Posterior vena cava (tissue), 2 donors: Measurements from ENCODE around the gene IDH3B. TPM values are rescaled to one million over a fixed set of nuclear protein-coding genes. Genes with fewer than 3 reads are reported as not detected.
"Not testable (repeated sequence)": the region's sequence is repeated elsewhere in the genome, so short reads cannot be mapped to it uniquely, and the experiment has no call there.

Source experiments
- DNase-seq: peaks from one replicate; pipeline ENCODE4 v3.0.0-alpha.2; 2020; ENCODE audit warnings: low spot score
- intact Hi-C, 2 donors: fragments of 100-400 bp; cut with DNase I; formaldehyde crosslinking; loops; one replicate each; pipeline versions ENCODE4 v1.14.1 to v1.14.2; 2022 to 2023
- total RNA-seq, 2 donors: library from RNA; stranded (reverse); fragmentation: NEBNext Ultra II Directional; extraction: Animal tissue kit (Norgen Biotek cat#: 25700); gene quantifications; one replicate each; pipeline ENCODE4 v1.2.1, GENCODE V29; 2021
- donor health status: DM: yes; HTN: yes; CAD: no.
- donor health status: DM: yes; HTN: yes; CAD: no.

Gene IDH3B
- total RNA-seq, 2 donors from 2014 or later: 47.3 to 48.3 TPM

- peak; percentile 51 for DNase-seq
- intact Hi-C loops: no loop called here
These were observed 32.6 kb upstream of the IDH3B start for GRCh38 chr20:2696646-2697045.

DNA sequence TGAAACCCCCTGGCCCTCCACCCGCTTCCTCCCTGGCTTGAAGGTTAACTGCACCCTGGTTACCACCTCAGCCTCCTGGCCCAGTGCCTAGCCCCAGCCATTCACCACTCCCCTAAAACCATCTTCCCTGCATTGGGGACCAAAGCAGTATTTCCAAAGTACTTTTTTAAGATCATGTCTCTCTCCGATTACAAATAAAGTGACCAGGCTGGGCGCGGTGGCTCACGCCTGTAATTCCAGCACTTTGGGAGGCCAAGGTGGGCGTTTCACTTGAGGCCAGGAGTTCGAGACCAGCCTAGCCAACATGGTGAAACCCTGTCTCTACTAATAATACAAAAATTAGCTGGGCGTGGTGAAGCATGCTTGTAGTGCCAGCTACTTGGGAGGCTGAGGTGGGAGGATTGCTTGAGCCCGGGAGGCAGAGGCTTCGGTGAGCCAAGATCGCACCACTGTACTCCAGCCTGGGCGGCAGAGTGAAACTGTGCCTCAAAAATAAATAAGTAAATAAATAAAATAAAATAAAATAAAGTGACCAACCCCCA, 32.0 kb upstream of the IDH3B start:
- not testable (repeated sequence) for DNase-seq

DNA sequence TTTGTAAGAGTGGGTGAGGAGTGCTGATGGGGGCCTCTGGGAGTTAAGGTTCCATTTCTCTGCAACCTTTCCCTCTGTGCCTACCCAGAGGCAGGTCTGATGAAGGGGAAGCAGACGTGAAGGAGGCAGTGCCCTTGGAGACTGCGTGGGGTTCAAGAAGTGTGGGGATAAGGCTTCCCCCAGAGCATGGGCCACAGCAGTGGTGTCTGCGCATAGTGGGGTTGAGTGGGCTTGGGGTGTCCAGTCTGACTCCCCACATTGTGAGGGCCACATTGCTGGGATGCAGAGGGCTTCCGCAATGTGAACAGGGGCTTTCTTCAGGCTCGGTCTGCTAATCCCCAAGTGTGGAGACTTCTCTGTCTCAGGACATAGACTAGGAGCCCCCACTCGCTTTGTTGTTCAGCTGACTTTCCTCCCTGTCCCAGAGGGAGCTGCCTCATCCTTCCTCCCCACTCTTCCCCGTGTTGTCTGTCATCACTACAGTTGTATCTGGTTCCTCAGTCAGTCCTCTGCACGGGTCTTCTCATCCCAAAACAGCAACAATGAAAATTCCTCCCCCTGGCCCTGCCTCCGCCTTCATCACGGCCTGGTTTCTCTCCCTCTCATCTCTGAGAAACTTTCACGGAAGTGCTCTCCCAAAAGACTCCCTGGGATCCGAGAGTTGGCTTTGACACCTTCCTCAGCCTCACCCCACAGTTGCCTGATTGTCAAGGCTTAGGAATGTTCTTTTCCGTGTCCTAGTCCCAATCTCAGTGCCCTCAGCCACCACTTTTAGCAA, 31.4 kb upstream of the IDH3B start:
- intact Hi-C loops: no loop called here
- DNase-seq: no peak

More for the DNA sequence above, 32.0 kb upstream of the IDH3B start:
- intact Hi-C loops: not testable (repeated sequence)

DNA sequence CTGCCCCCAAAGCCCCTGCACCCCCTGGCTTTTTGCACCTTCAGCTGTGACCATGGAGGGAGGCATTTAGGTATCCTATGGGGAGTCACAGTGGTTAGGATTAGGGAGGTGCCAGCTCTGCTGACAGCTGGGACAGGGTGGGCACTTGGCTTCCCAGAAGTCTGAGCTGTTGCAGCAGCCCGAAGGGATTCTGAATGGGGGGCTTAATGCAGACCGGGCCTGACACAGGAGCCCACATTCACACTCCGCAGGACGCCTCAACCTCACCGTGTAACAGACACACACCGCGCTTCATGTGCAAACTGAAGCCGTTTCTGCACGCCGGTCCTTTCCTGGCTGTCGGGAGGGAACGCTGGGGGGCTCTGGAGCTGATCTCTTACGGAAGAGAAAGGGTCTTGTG, 30.5 kb upstream of the IDH3B start:
- intact Hi-C loops: no loop called here
- DNase-seq: no peak

GRCh38 chr20:2694008-2694471, 30.0 kb upstream of the IDH3B start:
- intact Hi-C loops: no loop called here
- no peak for DNase-seq

GRCh38 chr20:2693286-2694007, 29.4 kb upstream of the IDH3B start:
- DNase-seq: no peak
- intact Hi-C loops: no loop called here

DNA sequence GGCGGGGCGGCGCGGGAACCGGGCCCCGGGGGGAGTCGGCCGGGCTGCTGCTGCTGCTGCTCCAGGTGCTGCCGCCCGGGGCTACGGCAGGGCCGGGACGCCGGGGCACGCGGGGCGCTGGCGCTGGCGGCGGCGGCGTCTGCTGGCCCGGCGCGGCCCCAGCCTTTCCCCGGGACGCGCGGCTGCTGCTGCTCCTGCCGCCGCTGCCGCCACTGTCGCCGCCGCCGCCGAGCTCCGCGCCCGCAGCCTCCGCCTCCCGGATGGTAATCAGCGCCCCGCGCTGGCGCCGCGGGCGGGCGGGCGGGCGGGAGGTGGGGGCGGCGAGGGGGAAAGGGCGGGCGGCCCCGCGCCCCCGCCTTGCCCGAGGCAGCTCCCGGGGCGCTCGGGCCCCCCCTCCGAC, 28.9 kb upstream of the IDH3B start:
- intact Hi-C loops: no loop called here
- DNase-seq: no peak

DNA sequence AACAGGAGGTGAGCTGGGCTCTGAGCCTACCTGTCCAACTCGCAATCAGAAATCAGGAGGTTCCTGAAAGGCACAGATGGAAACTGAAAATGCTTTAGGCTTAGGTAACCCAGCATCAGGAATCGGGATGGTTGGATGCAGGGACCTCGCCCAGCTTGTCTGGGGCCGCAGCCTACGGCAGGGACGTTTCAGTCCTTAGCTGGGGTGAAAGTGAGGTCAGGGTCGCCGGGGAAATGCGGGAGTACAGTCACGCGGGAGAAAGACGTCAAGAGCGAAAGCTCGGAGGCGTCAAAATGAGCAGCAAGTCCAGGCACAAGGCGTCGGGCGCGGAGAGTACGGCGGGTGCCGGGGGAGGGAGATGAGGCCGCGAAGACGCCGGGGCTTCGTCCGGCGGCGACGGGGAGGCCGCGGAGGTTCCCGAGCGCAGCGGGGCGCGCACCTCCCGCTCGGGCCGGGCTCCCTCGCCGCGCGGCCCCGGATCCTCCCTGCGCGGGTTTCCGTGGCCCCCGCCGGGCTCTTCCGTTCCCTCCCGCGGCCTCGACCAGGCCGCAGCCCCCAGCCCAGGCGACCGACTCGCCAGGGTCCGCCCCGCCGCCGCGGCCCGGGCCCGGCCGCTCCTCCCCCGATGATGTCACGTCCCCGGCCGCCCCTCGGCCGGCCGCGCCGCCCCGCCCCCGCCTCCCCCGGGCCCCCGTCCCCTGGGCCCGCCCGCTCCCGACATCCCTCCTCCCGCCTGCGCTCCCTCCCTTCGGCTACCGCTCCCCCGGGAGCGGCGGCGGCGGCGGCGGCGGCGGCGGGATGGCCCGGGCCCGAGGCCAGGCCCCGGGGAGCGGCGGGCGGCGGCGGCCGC, 28.2 kb upstream of the IDH3B start, which contains the start of gene EBF4:
Gene EBF4, plus strand, starts transcription at position 745 of the 850 bp plus-strand sequence. CDS start 866 bp downstream, outside the sequence.
- DNase-seq: no peak

GRCh38 chr20:2691663-2692035, 27.6 kb upstream of the IDH3B start:
- no peak for DNase-seq
- intact Hi-C loops: no loop called here

More for the DNA sequence above, 28.2 kb upstream of the IDH3B start, which contains the start of gene EBF4:
- intact Hi-C loops: no loop called here

DNA sequence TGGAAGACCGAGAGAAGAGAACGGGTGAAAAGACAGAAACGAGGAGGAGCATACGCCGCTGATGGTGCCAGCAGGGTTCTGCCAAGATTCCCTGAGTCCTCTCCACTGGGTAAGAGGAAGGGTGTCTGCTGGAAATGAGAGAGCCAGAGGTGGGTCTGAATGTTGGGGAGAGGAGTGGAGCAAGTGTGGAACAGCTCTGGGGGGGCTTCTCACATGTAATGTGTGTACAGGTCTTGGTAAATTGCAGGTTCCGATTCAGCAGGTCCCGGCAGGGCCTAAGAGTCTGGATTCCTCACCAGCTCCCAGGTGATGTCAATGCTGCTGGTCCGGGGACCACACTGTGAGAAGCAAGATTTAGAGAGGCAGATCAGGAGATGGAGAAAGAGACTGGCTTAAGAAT, 27.1 kb upstream of the IDH3B start:
- DNase-seq: no peak
- intact Hi-C loops: no loop called here

DNA sequence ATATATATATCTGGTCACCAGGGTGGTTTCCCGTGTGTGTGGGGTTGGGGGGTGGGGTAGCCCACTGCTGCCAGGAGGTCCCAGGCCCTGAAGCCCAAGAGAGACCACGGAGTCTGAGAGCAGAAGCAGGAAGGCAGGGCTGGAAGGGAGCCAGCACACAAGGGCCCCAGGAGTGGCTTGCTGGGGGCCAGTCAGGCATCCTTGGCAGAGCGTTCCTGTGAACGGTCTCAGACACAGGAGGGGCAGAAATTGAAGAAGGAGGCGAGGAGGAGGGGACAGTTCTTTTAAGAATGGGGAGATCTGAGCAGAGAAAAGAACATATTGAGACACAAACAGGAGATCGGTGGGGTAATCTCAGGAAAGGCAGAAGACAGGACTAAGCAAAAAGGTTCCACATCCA, 26.7 kb upstream of the IDH3B start:
- DNase-seq: no peak
- intact Hi-C loops: no loop called here

DNA sequence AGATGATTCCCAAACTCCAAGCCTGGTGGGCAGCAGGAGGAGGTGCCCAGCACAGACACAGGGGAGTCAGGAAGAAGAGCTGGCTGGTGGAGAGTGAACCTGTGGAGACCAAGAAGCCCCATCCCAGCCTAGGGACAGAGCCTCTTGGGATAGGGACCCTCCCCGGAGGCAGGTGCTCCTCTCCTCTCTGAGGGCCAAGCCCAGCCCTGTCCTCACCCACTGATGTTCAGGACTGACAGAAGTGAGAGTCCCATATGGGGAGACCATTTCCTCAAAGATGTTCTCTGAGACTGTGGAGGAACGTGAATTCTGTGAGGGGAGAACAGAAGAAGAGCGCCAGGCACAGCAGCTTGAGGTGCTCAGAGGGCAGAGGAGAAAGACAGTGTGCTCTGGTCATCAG, 26.2 kb upstream of the IDH3B start:
- intact Hi-C loops: no loop called here
- no peak for DNase-seq

- DNase-seq: no peak
- intact Hi-C loops: no loop called here
These were observed 24.1 kb upstream of the IDH3B start for GRCh38 chr20:2688041-2688591.

GRCh38 chr20:2687514-2687913, 23.5 kb upstream of the IDH3B start:
- no peak for DNase-seq
- intact Hi-C loops: no loop called here

DNA sequence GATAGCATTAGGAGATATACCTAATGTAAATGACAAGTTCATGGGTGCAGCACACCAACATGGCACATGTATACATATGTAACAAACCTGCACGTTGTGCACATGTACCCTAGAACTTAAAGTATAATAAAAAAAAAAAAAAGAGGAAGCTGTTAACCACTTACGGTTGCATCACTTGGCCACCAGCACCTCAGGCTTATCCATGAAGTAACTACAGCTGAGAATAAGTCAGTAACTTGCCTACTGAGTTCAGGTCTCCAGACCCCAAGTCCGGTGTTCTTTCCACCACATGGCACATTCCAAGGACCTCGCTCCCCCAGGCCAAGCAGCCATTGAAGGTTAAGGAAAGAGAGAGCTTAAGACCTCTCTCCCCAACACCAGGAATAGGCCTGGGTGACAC, 20.8 kb upstream of the IDH3B start:
- intact Hi-C loops, DNase-seq: not testable (repeated sequence)

DNA sequence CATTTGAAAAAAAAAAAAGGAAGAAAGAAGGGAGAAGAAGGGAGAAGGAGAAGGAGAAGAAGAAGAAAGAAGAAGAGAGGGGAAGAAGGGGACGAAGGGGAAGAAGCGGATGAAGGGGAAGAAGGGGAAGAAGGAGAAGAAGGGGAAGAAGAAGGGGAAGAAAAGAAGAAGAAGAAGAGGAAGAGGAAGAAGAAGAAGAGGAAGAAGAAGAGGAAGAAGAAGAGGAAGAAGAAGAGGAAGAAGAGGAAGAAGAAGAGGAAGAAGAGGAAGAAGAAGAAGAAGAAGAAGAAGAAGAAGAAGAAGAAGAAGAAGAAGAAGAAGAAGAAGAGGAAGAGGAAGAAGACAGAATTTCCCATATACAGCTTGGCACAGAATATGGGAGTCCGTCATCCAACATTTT, 18.0 kb upstream of the IDH3B start:
- DNase-seq: not testable (repeated sequence)

DNA sequence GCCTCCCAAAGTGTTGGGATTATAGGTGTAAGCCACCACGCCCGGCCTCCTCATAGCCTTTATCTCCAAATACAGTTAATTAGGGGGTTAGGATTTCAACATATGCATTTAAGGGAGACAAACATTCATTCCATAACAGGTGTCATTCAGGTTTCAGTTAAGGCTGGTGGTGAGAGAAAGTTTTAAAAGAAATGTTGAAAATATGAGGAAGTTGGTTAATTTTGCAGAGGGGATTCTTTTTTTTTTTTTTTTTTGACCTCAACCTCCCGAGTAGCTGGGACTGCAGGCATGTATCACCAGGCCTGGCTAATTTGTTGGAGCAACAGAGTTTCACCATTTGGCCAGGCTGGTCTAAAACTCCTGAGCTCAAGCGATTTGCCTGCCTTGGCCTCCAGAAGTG, 16.0 kb upstream of the IDH3B start:
- intact Hi-C loops: no loop called here
- no peak for DNase-seq

More for the DNA sequence above, 18.0 kb upstream of the IDH3B start:
- intact Hi-C loops: not testable (repeated sequence)

GRCh38 chr20:2673453-2673852, 9.4 kb upstream of the IDH3B start:
- intact Hi-C loops: no loop called here
- no peak for DNase-seq

- intact Hi-C loops: no loop called here
- peak; percentile 41 for DNase-seq
These were observed 8.4 kb upstream of the IDH3B start for GRCh38 chr20:2672446-2672845.
